KMS-11 (cell line): ENCODE measurements around the gene KIAA0930.
"Not testable (repeated sequence)": the region's sequence is repeated elsewhere in the genome, so short reads cannot be mapped to it uniquely, and the experiment has no call there.

Experiments
- H2AFZ ChIP-seq: fragments of 200-600 bp; sonication (generic); 2 replicates; pipeline ENCODE4 v1.6.1; 2016; ENCODE audit warnings: antibody characterized with exemption, mixed run types, low read depth
- H3K27ac ChIP-seq: fragments of 200-600 bp; sonication (generic); 2 replicates; pipeline ENCODE4 v1.6.1; 2016; ENCODE audit warnings: mild to moderate bottlenecking, mixed run types
- H3K27me3 ChIP-seq: fragments of 200-600 bp; sonication (generic); 2 replicates; pipeline ENCODE4 v1.6.1; 2017; ENCODE audit warnings: mild to moderate bottlenecking, low read depth, mixed run types, moderate library complexity; ENCODE audit not compliant: insufficient read depth
- H3K36me3 ChIP-seq: fragments of 200-600 bp; sonication (generic); 2 replicates; pipeline ENCODE4 v1.6.1; 2017; ENCODE audit warnings: mild to moderate bottlenecking, mixed run types; ENCODE audit not compliant: insufficient read depth
- H3K4me1 ChIP-seq: fragments of 200-600 bp; sonication (generic); 2 replicates; pipeline ENCODE4 v1.6.1; 2016; ENCODE audit warnings: mild to moderate bottlenecking, low read depth, mixed run types; ENCODE audit not compliant: poor library complexity, severe bottlenecking
- H3K4me2 ChIP-seq: fragments of 200-600 bp; sonication (generic); 2 replicates; pipeline ENCODE4 v1.7.0; 2016; ENCODE audit warnings: mild to moderate bottlenecking, mixed run types
- H3K4me3 ChIP-seq: fragments of 200-600 bp; sonication (generic); IDR thresholded peaks from 2 replicates; pipeline ENCODE4 v1.6.1; 2017; ENCODE audit warnings: low read depth, low read length, mixed read lengths; ENCODE audit not compliant: insufficient read depth
- H3K79me2 ChIP-seq: fragments of 200-600 bp; sonication (generic); 2 replicates; pipeline ENCODE4 v1.6.1; 2016; ENCODE audit warnings: low read depth, mixed run types; ENCODE audit not compliant: insufficient read depth
- H3K9ac ChIP-seq: fragments of 200-600 bp; sonication (generic); 2 replicates; pipeline ENCODE4 v1.6.1; 2016; ENCODE audit warnings: mild to moderate bottlenecking, mixed run types
- H4K20me1 ChIP-seq: fragments of 200-600 bp; sonication (generic); 2 replicates; pipeline ENCODE4 v1.6.1; 2016; ENCODE audit warnings: mild to moderate bottlenecking, mixed run types; ENCODE audit not compliant: insufficient read depth
- TF ChIP-seq, protein P1 (sequence below): fragments of 200-600 bp; sonication (generic); conservative IDR thresholded peaks from 2 replicates; pipeline ENCODE4 v1.6.1; 2017; ENCODE audit warnings: low read depth, mild to moderate bottlenecking, antibody characterized with exemption, low read length, moderate library complexity, mixed read lengths

Gene KIAA0930

DNA sequence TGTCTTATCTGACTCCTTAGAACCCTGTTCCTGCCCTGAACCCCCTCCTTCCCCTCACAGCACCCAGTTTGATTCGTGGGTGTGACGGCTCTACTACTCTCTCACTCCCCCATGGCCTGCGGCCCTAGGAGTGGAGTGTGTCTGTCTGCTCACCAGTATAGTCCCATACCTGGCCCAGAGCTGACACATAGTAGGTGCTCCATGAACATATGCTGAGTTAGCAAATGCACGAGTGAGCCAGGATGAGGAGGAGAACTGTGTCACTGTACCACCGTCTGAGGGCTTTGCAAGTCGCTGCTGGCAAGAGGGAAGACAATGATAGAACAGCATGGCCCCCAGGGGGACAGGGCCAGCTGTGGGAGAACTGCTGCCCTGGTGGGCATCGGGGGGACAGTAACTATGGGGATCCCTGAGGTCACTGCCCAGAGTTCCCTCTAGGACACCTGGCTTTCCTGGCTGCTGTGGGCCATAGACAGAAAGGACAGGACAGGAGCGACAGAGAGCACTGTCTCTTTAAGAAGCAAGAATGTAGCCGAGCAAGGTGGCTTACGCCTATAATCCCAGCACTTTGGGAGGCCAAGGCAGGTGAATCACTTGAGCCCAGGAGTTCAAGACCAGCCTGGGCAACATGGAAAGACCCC is 19.2 kb upstream of the KIAA0930 start:
- Histone ChIP-seq H2AFZ (no peak overlapping the region), H3K79me2 (no peaks in the 10 kb centered on the region), H4K20me1 (no peaks in the 10 kb centered on the region), H3K4me1 (peaks cover 11% of the 10 kb centered on the region), H3K36me3 (no peaks in the 10 kb centered on the region), H3K4me3 (no peak overlapping the region), H3K4me2 (no peak overlapping the region), H3K9ac (no peak overlapping the region), H3K27me3 (peaks cover 9% of the 10 kb centered on the region; the same call in 1 of the 2 replicates), H3K27ac (no peak overlapping the region)
- TF ChIP-seq, protein P1, sequence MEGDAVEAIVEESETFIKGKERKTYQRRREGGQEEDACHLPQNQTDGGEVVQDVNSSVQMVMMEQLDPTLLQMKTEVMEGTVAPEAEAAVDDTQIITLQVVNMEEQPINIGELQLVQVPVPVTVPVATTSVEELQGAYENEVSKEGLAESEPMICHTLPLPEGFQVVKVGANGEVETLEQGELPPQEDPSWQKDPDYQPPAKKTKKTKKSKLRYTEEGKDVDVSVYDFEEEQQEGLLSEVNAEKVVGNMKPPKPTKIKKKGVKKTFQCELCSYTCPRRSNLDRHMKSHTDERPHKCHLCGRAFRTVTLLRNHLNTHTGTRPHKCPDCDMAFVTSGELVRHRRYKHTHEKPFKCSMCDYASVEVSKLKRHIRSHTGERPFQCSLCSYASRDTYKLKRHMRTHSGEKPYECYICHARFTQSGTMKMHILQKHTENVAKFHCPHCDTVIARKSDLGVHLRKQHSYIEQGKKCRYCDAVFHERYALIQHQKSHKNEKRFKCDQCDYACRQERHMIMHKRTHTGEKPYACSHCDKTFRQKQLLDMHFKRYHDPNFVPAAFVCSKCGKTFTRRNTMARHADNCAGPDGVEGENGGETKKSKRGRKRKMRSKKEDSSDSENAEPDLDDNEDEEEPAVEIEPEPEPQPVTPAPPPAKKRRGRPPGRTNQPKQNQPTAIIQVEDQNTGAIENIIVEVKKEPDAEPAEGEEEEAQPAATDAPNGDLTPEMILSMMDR = no peak

DNA sequence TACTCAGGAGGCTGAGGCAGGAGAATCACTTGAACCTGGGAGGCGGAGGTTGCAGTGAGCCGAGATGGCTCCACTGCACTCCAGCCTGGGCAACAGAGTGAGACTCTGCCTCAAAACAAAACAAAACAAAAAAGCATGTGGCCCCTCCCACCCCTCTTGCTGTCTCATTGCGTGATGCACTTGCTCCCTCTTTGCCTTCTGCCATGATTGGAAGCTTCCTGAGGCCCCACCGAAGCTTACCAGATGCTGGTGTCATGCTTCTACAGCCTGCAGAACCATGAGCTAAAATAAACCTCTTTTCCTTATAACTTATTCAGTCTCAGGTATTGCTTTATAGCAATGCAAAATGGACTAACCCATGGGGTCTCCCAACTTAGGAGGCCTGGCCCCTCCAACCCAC is 17.2 kb upstream of the KIAA0930 start:
- H3K27ac ChIP-seq, H3K79me2 ChIP-seq: not testable (repeated sequence)

DNA sequence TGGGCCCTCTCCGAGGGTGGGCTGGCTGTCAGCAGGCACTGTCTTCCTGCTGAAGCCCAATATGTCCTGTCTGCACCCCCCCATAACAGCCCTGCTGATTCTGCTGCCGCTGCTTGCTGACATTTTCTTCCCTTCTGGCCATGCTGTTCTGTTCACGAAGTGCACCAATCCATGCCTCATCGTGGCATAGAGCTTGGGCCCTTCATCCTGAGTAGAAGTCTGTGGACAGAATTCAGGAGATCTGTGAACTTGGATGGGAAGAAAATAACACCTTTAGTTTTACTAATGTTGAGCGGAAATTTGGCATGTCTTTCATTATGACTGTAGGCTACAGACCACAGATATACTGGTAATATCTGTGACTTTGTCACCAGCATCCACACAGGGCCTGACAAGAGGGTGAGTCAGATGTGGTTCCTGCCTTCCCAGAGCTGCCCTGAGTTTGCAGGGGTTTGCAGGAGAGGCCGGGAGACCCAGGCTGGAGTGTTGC is 14.1 kb upstream of the KIAA0930 start:
- Histone ChIP-seq H3K4me1 (peaks cover 6% of the 10 kb centered on the region), H3K9ac (no peak overlapping the region)

More for the DNA sequence above, 17.2 kb upstream of the KIAA0930 start:
- H3K9ac ChIP-seq, H3K4me1 ChIP-seq, H3K36me3 ChIP-seq, H3K4me3 ChIP-seq, H3K27me3 ChIP-seq, H3K4me2 ChIP-seq, H2AFZ ChIP-seq, H4K20me1 ChIP-seq: not testable (repeated sequence)

DNA sequence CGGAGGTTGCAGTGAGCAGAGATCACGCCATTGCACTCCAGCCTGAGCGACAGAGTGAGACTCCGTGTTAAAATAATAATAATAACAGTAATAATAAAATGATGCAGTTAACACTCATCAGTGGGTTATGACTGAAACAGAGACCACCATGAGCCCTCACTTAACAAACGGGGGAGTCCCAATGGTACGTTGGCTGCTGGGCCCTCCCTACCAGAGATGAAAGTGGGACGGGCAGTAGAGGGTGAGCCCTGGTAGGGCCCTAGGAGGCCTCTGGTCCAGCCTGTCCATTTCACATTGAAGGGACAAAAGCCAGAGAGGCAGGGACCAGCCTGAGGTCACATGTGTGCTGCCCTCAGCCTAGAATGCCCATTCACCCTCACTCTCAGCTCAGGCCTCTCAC is 13.7 kb upstream of the KIAA0930 start:
- H3K27ac ChIP-seq = no peak overlapping the region
- no peaks in the 10 kb centered on the region for H4K20me1 ChIP-seq
- H3K9ac ChIP-seq = no peak overlapping the region
- no peaks in the 10 kb centered on the region for H3K36me3 ChIP-seq
- H3K4me3 ChIP-seq = no peak overlapping the region
- TF ChIP-seq, protein P1 = no peak
- peaks cover 8% of the 10 kb centered on the region for H3K4me1 ChIP-seq
- H3K4me2 ChIP-seq = no peak overlapping the region
- H3K27me3 ChIP-seq = no peaks in the 10 kb centered on the region
- no peak overlapping the region for H2AFZ ChIP-seq
- no peaks in the 10 kb centered on the region for H3K79me2 ChIP-seq

More for the DNA sequence above, 14.1 kb upstream of the KIAA0930 start:
- no peaks in the 10 kb centered on the region for H3K27me3 ChIP-seq
- no peak overlapping the region for H2AFZ ChIP-seq
- TF ChIP-seq, protein P1 = no peak
- no peak overlapping the region for H3K4me3 ChIP-seq
- no peak overlapping the region for H3K27ac ChIP-seq
- no peak overlapping the region for H3K4me2 ChIP-seq
- no peaks in the 10 kb centered on the region for H3K79me2 ChIP-seq
- H4K20me1 ChIP-seq = no peaks in the 10 kb centered on the region
- no peaks in the 10 kb centered on the region for H3K36me3 ChIP-seq

DNA sequence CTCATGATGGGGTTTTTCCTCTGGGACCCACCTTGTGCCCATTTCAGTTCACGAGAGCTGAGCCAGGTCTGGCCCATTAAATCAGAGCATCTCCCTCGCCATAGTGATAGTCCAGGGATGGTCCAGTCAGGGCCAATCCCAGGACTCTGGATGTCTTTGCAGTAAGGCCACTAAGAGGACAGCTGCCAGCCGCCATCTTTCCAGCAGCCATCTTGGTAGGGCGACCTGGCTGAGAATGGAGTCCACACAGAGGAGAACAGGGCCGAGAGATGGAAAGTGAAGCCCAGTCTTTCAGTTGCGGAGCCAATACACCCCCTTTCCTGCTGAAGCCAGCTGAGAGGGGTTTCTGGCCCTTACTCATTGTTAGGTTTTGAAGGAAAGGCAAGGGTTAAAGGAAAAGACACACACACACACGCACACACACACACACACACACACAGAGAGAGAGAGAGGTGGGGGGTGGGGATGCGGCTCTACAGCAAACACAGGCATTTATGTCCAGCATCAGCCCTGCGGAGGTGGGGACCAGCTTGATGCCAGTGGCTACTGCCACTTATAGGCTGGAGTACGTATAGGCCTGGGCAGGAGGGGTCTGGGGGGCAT is 12.4 kb upstream of the KIAA0930 start:
- H2AFZ ChIP-seq = no peak overlapping the region
- H3K79me2 ChIP-seq = no peaks in the 10 kb centered on the region
- H3K27ac ChIP-seq = no peak overlapping the region
- H3K27me3 ChIP-seq = no peaks in the 10 kb centered on the region
- no peaks in the 10 kb centered on the region for H3K36me3 ChIP-seq
- H3K4me1 ChIP-seq = peaks cover 17% of the 10 kb centered on the region
- H3K4me2 ChIP-seq = no peak overlapping the region
- H3K4me3 ChIP-seq = no peak overlapping the region
- no peak overlapping the region for H3K9ac ChIP-seq
- TF ChIP-seq, protein P1 = no peak
- H4K20me1 ChIP-seq = no peaks in the 10 kb centered on the region
